ENCODE measurements around the gene RRAD.
A peak's percentile ranks its signal among the peaks of the same experiment; 100 is the strongest.
"Not testable (repeated sequence)": the region's sequence is repeated elsewhere in the genome, so short reads cannot be mapped to it uniquely, and the experiment has no call there.

The RRAD gene

GRCh38 chr16:66925322-66925840 lies at the start of gene RRAD:
RRAD (minus strand) TSS chr16:66925535; CDS start chr16:66925179, 356 bp downstream.
- DNase-seq: peak; percentile 34

GRCh38 chr16:66974932-66975246 lies 49.6 kb upstream of the RRAD start:
- peak; percentile 37 for DNase-seq

GRCh38 chr16:66974156-66974931 lies 49.0 kb upstream of the RRAD start:
- DNase-seq: not testable (repeated sequence)

- DNase-seq: no peak
Observed at GRCh38 chr16:66973716-66974115, 48.4 kb upstream of the RRAD start.

GRCh38 chr16:66972983-66973382 lies 47.6 kb upstream of the RRAD start:
- DNase-seq: no peak

- no peak for DNase-seq
Observed at GRCh38 chr16:66970775-66971720, 45.7 kb upstream of the RRAD start.

- no peak for DNase-seq
Observed at GRCh38 chr16:66968847-66969246, 43.5 kb upstream of the RRAD start.

GRCh38 chr16:66964049-66964448 lies 38.7 kb upstream of the RRAD start:
- DNase-seq: no peak

- no peak for DNase-seq
Observed at GRCh38 chr16:66961914-66962313, 36.6 kb upstream of the RRAD start.

- DNase-seq: peak; percentile 50
Observed at GRCh38 chr16:66961065-66961744, 35.9 kb upstream of the RRAD start, which contains the start of gene CES3. CES3 (plus strand) TSS chr16:66961266; CDS start chr16:66961308, 42 bp downstream.

GRCh38 chr16:66960270-66960669 lies 34.9 kb upstream of the RRAD start:
- no peak for DNase-seq

GRCh38 chr16:66959704-66960161 lies 34.4 kb upstream of the RRAD start:
- no peak for DNase-seq

GRCh38 chr16:66958857-66959703 lies 33.7 kb upstream of the RRAD start:
- no peak for DNase-seq

GRCh38 chr16:66956154-66956457 lies 30.8 kb upstream of the RRAD start:
- DNase-seq: not testable (repeated sequence)

GRCh38 chr16:66955363-66956153 lies 30.2 kb upstream of the RRAD start:
- not testable (repeated sequence) for DNase-seq

- DNase-seq: peak; percentile 74
Observed at GRCh38 chr16:66954097-66954659, 28.8 kb upstream of the RRAD start.

- DNase-seq: no peak
Observed at GRCh38 chr16:66953462-66954096, 28.2 kb upstream of the RRAD start.

- no peak for DNase-seq
Observed at GRCh38 chr16:66952430-66953110, 27.2 kb upstream of the RRAD start.

GRCh38 chr16:66950971-66951790 lies 25.8 kb upstream of the RRAD start:
- DNase-seq: no peak
